ENCODE data around the gene FAM98B. TPM values are rescaled to one million over a fixed set of nuclear protein-coding genes. Genes with fewer than 3 reads are reported as not detected.

Gene FAM98B
- total and polyA plus RNA-seq, 9 of the 15 experiments (the other 6 are each of a cell fraction or from before 2014, with no cell fraction given): 3.1 to 42.0 (median 9.4) TPM

DNA sequence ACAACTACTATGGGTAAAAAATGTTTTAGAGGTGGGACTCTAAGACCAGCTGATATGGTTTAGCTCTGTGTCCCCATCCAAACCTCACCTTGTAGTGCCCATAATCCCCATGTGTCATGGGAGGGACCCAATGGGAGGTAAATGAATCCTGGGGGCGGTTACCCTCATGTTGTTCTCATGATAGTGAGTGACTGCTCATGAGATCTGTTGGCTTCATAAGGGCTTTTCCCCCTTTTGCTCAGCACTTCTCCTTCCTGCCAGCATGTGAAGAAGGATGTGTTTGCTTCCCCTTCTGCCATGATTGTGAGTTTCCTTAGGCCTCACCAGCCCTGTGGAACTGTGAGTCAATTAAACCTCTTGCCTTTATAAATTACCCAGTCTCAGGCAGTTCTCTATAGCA is 45.7 kb downstream of the FAM98B start:
- in situ Hi-C loops (cut with MboI) (no loop called here), intact Hi-C loops (cut with micrococcal nuclease) (no loop called here)
- Histone ChIP-seq H3K27me3 (ENCODE audit: control insufficient read depth in 2 of 2, insufficient read depth in 2 of 2, low read length in 2 of 2) (no peaks in the 10 kb centered on the region), H3K9me1 (ENCODE audit: control insufficient read depth, insufficient read depth, low read length) (no peaks in the 10 kb centered on the region), H3K27ac (ENCODE audit: extremely low read depth, low read depth, low read length) (no peak overlapping the region), H3K36me3 (ENCODE audit: control insufficient read depth, insufficient read depth, low read length) (peaks cover 2% of the 10 kb centered on the region; the same call in 1 of the 3 replicates), H3K4me2 (ENCODE audit: insufficient read depth, low read length) (peak overlapping the region; percentile 1; the same call in 1 of the 2 replicates), H3K4me3 (no peak overlapping the region), H3K9me3 (replicated peaks; ENCODE audit: control insufficient read depth, insufficient read depth, low read depth, low read length) (no peaks in the 10 kb centered on the region), H3K79me2 (ENCODE audit: control insufficient read depth, insufficient read depth, low read length) (no peaks in the 10 kb centered on the region), H3K9ac (ENCODE audit: insufficient read depth in 1 of 2, low read depth in 2 of 2, low read length in 2 of 2) (no peak overlapping the region), H2AFZ (ENCODE audit: low read depth, low read length) (no peak overlapping the region), H3K4me1 (replicated peaks in 1 of 2; ENCODE audit: control insufficient read depth in 2 of 2, insufficient read depth in 2 of 2, low read length in 2 of 2) (peaks cover 0 to 10% of the 10 kb centered on the region in 2 experiments; a peak in 3 of 5 replicates), H4K20me1 (replicated peaks; ENCODE audit: control insufficient read depth, insufficient read depth, low read length) (no peaks in the 10 kb centered on the region)
- WGBS (ENCODE audit: insufficient coverage, low coverage, missing lambda C conversion rate): 80% methylated on average over 1 of the region's 1 CpG
- TF ChIP-seq DPF2 (IDR thresholded peaks at IDR 0.05) (no peak), POLR2A (conservative IDR thresholded peaks at IDR 0.05) (0 out of 2 replicates have a peak, but pooled peaks have one; percentile 27)
- ChIA-PET CTCF (ENCODE audit: low intra/inter-chr PET ratio) (no interaction called here), POLR2A (interaction anchor here (1.0 to 5.7 kb wide), 2 partner anchors 12 to 42 kb away, joined by 4 to 25 read pairs; no protein-coding TSS in a partner anchor)
- DNase-seq (ENCODE audit: extremely low read depth in 1 of 4, low spot score in 3 of 4) (no peak), ATAC-seq (no peak), FAIRE-seq (no peak)
- no TSS peak for BruUV-seq (replicated peaks)

DNA sequence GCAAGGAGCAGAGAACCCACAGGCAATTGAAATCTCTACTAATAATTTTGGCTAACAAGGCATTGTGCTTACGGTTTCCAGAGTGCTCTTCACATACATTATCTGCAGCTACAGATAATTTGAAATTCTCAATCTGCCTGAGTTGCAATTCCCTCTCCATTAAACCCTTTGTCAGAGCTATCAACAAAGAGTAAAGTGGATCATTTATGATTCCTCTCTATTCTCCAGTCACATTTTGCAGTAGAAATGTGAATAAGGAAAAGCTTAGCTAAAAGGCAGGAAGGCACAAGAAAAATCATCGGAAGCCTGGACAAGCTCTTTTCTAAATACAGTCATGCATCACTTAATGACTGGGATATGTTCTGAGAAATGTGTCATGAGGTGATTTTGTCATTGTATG is 49.6 kb downstream of the FAM98B start:
- TF ChIP-seq ILF3 (IDR thresholded peaks at IDR 0.05; ENCODE audit: borderline replicate concordance) (no peak), CHD2 (IDR thresholded peaks at IDR 0.05; ENCODE audit: low read depth, low read length) (no peak), TOE1 (IDR thresholded peaks at IDR 0.05; ENCODE audit: borderline replicate concordance) (no peak), TOE1 (CRISPR knock-in tag; IDR thresholded peaks at IDR 0.05; ENCODE audit: borderline replicate concordance, low read depth) (no peak)
- TF ChIP-seq, protein P1, sequence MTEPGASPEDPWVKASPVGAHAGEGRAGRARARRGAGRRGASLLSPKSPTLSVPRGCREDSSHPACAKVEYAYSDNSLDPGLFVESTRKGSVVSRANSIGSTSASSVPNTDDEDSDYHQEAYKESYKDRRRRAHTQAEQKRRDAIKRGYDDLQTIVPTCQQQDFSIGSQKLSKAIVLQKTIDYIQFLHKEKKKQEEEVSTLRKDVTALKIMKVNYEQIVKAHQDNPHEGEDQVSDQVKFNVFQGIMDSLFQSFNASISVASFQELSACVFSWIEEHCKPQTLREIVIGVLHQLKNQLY (CRISPR knock-in tag; conservative IDR thresholded peaks at IDR 0.05): no peak
- 91% methylated on average over 2 of the region's 2 CpGs for WGBS (ENCODE audit: insufficient coverage, low coverage, missing lambda C conversion rate)
- in situ Hi-C loops (cut with MboI): no loop called here

More for the DNA sequence above, 49.6 kb downstream of the FAM98B start:
- FAIRE-seq (no peak), ATAC-seq (no peak), DNase-seq (ENCODE audit: extremely low read depth in 1 of 4, low spot score in 3 of 4) (no peak)
- H3K4me1 ChIP-seq (replicated peaks in 1 of 2; ENCODE audit: control insufficient read depth in 2 of 2, insufficient read depth in 2 of 2, low read length in 2 of 2): peaks cover 0 to 12% of the 10 kb centered on the region in 2 experiments; a peak in 3 of 5 replicates
- CTCF ChIA-PET (ENCODE audit: low intra/inter-chr PET ratio): no interaction called here
- H3K36me3 ChIP-seq (ENCODE audit: control insufficient read depth, insufficient read depth, low read length): peaks cover 2% of the 10 kb centered on the region; the same call in 1 of the 3 replicates
- H3K9me3 ChIP-seq (replicated peaks; ENCODE audit: control insufficient read depth, insufficient read depth, low read depth, low read length): no peaks in the 10 kb centered on the region
- H2AFZ ChIP-seq (ENCODE audit: low read depth, low read length): no peak overlapping the region
- H3K27me3 ChIP-seq (ENCODE audit: control insufficient read depth in 2 of 2, insufficient read depth in 2 of 2, low read length in 2 of 2): no peaks in the 10 kb centered on the region
- intact Hi-C loops (cut with micrococcal nuclease): no loop called here
- no peaks in the 10 kb centered on the region for H3K79me2 ChIP-seq (ENCODE audit: control insufficient read depth, insufficient read depth, low read length)
- no TSS peak for BruUV-seq (replicated peaks)
- POLR2A ChIA-PET: interaction anchor here (1.5 to 2.3 kb wide), 2 partner anchors 8 to 12 kb away, joined by 4 to 7 read pairs; no protein-coding TSS in a partner anchor
- H3K4me3 ChIP-seq: no peak overlapping the region
- H3K27ac ChIP-seq (ENCODE audit: extremely low read depth, low read depth, low read length): no peak overlapping the region
- no peaks in the 10 kb centered on the region for H4K20me1 ChIP-seq (replicated peaks; ENCODE audit: control insufficient read depth, insufficient read depth, low read length)
- H3K4me2 ChIP-seq (ENCODE audit: insufficient read depth, low read length): no peak overlapping the region
- no peaks in the 10 kb centered on the region for H3K9me1 ChIP-seq (ENCODE audit: control insufficient read depth, insufficient read depth, low read length)
- no peak overlapping the region for H3K9ac ChIP-seq (ENCODE audit: insufficient read depth in 1 of 2, low read depth in 2 of 2, low read length in 2 of 2)
